ENCODE measurements around the gene SENP5.
"Not testable (repeated sequence)": the region's sequence is repeated elsewhere in the genome, so short reads cannot be mapped to it uniquely, and the experiment has no call there.

The SENP5 gene

GRCh38 chr3:196844235-196845219 lies 23.2 kb upstream of the SENP5 start:
- H3K36me3 ChIP-seq (ENCODE audit: control insufficient read depth, insufficient read depth, low read length); H3K4me3 ChIP-seq (ENCODE audit: low read length); H3K4me1 ChIP-seq (ENCODE audit: control insufficient read depth, insufficient read depth, low read length); DNase-seq (ENCODE audit: low read depth, low spot score); H3K9me3 ChIP-seq (ENCODE audit: control insufficient read depth, insufficient read depth, low read length); H3K27ac ChIP-seq (ENCODE audit: low read length); H3K27me3 ChIP-seq (ENCODE audit: control insufficient read depth, insufficient read depth, low read length): not testable (repeated sequence)
- WGBS (ENCODE audit: insufficient coverage, insufficient read length) = no CpG with 5 or more reads among the region's 22 CpGs

GRCh38 chr3:196848375-196848774 lies 19.3 kb upstream of the SENP5 start:
- not testable (repeated sequence) for H3K9me3 ChIP-seq (ENCODE audit: control insufficient read depth, insufficient read depth, low read length); H3K27ac ChIP-seq (ENCODE audit: low read length); H3K4me3 ChIP-seq (ENCODE audit: low read length); DNase-seq (ENCODE audit: low read depth, low spot score); H3K36me3 ChIP-seq (ENCODE audit: control insufficient read depth, insufficient read depth, low read length); H3K4me1 ChIP-seq (ENCODE audit: control insufficient read depth, insufficient read depth, low read length); H3K27me3 ChIP-seq (ENCODE audit: control insufficient read depth, insufficient read depth, low read length)
- no CpG with 5 or more reads among the region's 4 CpGs for WGBS (ENCODE audit: insufficient coverage, insufficient read length)

DNA sequence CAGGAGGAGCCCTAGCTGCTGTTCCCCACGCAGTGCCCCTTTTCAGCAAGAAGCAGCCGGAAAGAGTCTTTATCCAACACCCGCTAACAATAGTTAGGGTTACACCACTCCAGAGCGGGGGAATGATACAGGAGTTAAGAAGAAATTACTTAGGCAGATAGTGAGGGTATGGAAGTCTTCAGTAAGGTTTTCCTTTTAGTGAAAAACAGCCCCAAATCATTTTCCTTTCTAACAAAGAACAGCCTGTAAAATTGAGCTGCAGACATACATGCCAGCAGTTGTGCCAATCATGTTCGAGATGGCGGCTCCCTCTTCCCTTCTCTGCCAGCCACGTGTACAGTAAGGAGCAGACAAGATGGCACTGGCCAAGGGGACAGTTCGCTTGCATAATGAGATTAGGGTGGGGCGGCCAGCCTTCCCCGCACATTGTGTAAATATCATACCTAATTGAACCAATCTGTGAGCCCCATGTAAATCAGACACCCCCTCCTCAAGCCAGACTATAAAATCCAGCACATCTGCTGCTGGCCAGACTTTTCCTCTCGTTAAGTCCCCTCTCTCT lies 18.5 kb upstream of the SENP5 start:
- no CpG with 5 or more reads among the region's 11 CpGs for WGBS (ENCODE audit: insufficient coverage, insufficient read length)
- no peak for DNase-seq (ENCODE audit: low read depth, low spot score)
- no peaks in the 10 kb centered on the region for H3K27me3 ChIP-seq (ENCODE audit: control insufficient read depth, insufficient read depth, low read length)
- H3K27ac ChIP-seq (ENCODE audit: low read length) = no peak overlapping the region
- no peaks in the 10 kb centered on the region for H3K4me1 ChIP-seq (ENCODE audit: control insufficient read depth, insufficient read depth, low read length)
- H3K4me3 ChIP-seq (ENCODE audit: low read length) = no peak overlapping the region
- H3K36me3 ChIP-seq (ENCODE audit: control insufficient read depth, insufficient read depth, low read length) = no peaks in the 10 kb centered on the region
- peaks cover 3% of the 10 kb centered on the region for H3K9me3 ChIP-seq (ENCODE audit: control insufficient read depth, insufficient read depth, low read length)

DNA sequence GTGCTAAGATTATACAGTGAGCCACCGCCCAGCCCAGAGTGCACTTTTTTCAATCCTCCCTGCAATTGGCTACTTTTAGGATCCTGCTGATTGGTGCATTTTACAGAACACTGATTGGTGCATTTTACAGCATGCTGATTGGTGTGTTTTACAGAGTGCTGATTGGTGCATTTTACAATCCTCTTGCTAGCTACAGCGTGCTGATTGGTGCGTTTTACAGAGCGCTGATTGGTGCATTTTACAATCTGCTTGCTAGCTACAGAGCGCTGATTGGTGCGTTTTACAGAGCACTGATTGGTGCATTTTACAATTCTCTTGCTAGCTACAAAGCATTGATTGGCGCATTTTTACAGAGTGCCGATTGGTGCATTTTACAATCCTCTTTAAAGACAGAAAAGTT lies 4.7 kb upstream of the SENP5 start:
- WGBS (ENCODE audit: insufficient coverage, insufficient read length) = no CpG with 5 or more reads among the region's 8 CpGs
- not testable (repeated sequence) for H3K27me3 ChIP-seq (ENCODE audit: control insufficient read depth, insufficient read depth, low read length); H3K9me3 ChIP-seq (ENCODE audit: control insufficient read depth, insufficient read depth, low read length); H3K36me3 ChIP-seq (ENCODE audit: control insufficient read depth, insufficient read depth, low read length); H3K27ac ChIP-seq (ENCODE audit: low read length); DNase-seq (ENCODE audit: low read depth, low spot score); H3K4me3 ChIP-seq (ENCODE audit: low read length); H3K4me1 ChIP-seq (ENCODE audit: control insufficient read depth, insufficient read depth, low read length)

DNA sequence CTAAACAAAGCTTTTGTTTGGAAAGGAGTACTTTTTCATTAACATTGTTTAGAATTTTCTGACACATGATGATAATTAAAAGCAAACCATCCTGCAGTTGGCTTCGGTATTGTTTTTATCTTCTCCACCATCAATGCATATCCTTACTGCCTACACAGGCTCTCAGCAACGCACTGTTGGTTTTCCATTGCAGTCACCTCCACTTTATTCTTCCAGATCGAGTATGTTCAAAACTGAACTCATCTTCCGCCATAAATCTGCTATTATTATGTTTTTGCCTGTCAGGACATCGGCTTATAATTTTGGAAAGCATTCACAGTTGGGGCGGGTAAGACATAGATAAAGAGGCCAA lies 589 bp upstream of the SENP5 start:
- no CpG with 5 or more reads among the region's 6 CpGs for WGBS (ENCODE audit: insufficient coverage, insufficient read length)
- DNase-seq (ENCODE audit: low read depth, low spot score) = no peak
- Histone ChIP-seq H3K4me1 (ENCODE audit: control insufficient read depth, insufficient read depth, low read length) (no peaks in the 10 kb centered on the region), H3K27ac (ENCODE audit: low read length) (no peak overlapping the region), H3K9me3 (ENCODE audit: control insufficient read depth, insufficient read depth, low read length) (no peaks in the 10 kb centered on the region), H3K27me3 (ENCODE audit: control insufficient read depth, insufficient read depth, low read length) (no peaks in the 10 kb centered on the region), H3K4me3 (ENCODE audit: low read length) (peak overlapping the region; percentile 98; the same call in 1 of the 2 replicates), H3K36me3 (ENCODE audit: control insufficient read depth, insufficient read depth, low read length) (no peaks in the 10 kb centered on the region)

GRCh38 chr3:196868297-196868661 lies 559 bp downstream of the SENP5 start:
- H3K36me3 ChIP-seq (ENCODE audit: control insufficient read depth, insufficient read depth, low read length) = no peaks in the 10 kb centered on the region
- no CpG with 5 or more reads among the region's 29 CpGs for WGBS (ENCODE audit: insufficient coverage, insufficient read length)
- DNase-seq (ENCODE audit: low read depth, low spot score) = no peak
- H3K9me3 ChIP-seq (ENCODE audit: control insufficient read depth, insufficient read depth, low read length) = no peaks in the 10 kb centered on the region
- no peak overlapping the region for H3K27ac ChIP-seq (ENCODE audit: low read length)
- H3K4me3 ChIP-seq (ENCODE audit: low read length) = peak overlapping the region; percentile 98
- no peaks in the 10 kb centered on the region for H3K27me3 ChIP-seq (ENCODE audit: control insufficient read depth, insufficient read depth, low read length)
- H3K4me1 ChIP-seq (ENCODE audit: control insufficient read depth, insufficient read depth, low read length) = no peaks in the 10 kb centered on the region

GRCh38 chr3:196872316-196872715 lies 4.6 kb downstream of the SENP5 start:
- WGBS (ENCODE audit: insufficient coverage, insufficient read length) = no CpG with 5 or more reads among the region's 4 CpGs
- H3K4me1 ChIP-seq (ENCODE audit: control insufficient read depth, insufficient read depth, low read length) = no peaks in the 10 kb centered on the region
- no peak for DNase-seq (ENCODE audit: low read depth, low spot score)

DNA sequence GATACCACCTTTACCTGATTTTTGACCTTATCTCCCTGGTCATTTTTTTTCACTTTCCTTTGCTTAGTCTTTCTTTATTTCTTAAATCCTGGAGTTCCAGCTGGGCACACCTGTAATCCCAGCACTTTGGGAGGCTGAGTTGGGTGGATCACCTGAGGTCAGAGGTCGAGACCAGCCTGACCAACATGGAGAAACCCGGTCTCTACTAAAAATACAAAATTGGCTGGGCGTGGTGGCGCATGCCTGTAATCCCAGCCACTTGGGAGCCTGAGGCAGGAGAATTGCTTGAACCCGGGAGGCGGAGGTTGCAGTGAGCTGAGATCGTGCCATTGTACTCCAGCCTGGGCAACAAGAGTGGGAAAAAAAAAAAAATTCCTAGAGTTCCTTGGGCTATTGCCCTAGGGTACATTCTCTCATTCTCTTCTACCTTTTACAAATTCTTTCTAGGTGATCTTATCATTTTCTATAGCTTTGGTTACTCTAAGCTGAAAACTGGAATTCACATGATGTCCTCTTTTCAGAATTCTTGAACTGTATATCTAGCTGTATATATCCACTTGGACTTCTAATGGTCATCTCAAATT lies 6.9 kb downstream of the SENP5 start:
- not testable (repeated sequence) for H3K4me3 ChIP-seq (ENCODE audit: low read length); DNase-seq (ENCODE audit: low read depth, low spot score); H3K36me3 ChIP-seq (ENCODE audit: control insufficient read depth, insufficient read depth, low read length); H3K27me3 ChIP-seq (ENCODE audit: control insufficient read depth, insufficient read depth, low read length); H3K4me1 ChIP-seq (ENCODE audit: control insufficient read depth, insufficient read depth, low read length); H3K9me3 ChIP-seq (ENCODE audit: control insufficient read depth, insufficient read depth, low read length); H3K27ac ChIP-seq (ENCODE audit: low read length)
- WGBS (ENCODE audit: insufficient coverage, insufficient read length) = no CpG with 5 or more reads among the region's 7 CpGs

More at GRCh38 chr3:196872316-196872715, 4.6 kb downstream of the SENP5 start:
- Histone ChIP-seq H3K27me3 (ENCODE audit: control insufficient read depth, insufficient read depth, low read length) (no peaks in the 10 kb centered on the region), H3K9me3 (ENCODE audit: control insufficient read depth, insufficient read depth, low read length) (no peaks in the 10 kb centered on the region), H3K27ac (ENCODE audit: low read length) (no peak overlapping the region), H3K4me3 (ENCODE audit: low read length) (no peak overlapping the region), H3K36me3 (ENCODE audit: control insufficient read depth, insufficient read depth, low read length) (no peaks in the 10 kb centered on the region)

GRCh38 chr3:196875258-196875657 lies 7.5 kb downstream of the SENP5 start:
- Histone ChIP-seq H3K4me1 (ENCODE audit: control insufficient read depth, insufficient read depth, low read length) (no peaks in the 10 kb centered on the region), H3K27ac (ENCODE audit: low read length) (no peak overlapping the region), H3K4me3 (ENCODE audit: low read length) (no peak overlapping the region), H3K27me3 (ENCODE audit: control insufficient read depth, insufficient read depth, low read length) (no peaks in the 10 kb centered on the region), H3K9me3 (ENCODE audit: control insufficient read depth, insufficient read depth, low read length) (no peaks in the 10 kb centered on the region), H3K36me3 (ENCODE audit: control insufficient read depth, insufficient read depth, low read length) (no peaks in the 10 kb centered on the region)
- DNase-seq (ENCODE audit: low read depth, low spot score) = no peak
- no CpG with 5 or more reads among the region's 2 CpGs for WGBS (ENCODE audit: insufficient coverage, insufficient read length)

DNA sequence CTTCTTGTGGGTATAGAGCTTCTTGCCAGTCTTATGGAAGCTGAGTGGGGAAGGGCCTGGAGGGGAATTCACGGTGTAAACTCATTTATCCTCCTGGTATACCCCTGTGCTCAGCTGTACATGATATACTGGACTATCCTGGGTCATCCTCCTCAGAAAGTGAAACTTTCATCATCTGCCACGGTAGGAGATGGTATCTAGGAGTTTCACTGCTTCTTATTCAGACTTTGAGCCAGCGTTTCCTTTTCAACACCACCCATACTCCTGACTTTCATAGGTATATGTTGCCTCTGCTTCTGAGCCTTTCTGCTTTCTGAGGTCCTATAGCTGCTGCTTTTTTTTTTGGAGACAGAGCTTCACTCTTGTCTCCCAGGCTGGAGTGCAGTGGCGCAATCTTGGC lies 15.6 kb downstream of the SENP5 start:
- no peaks in the 10 kb centered on the region for H3K9me3 ChIP-seq (ENCODE audit: control insufficient read depth, insufficient read depth, low read length)
- H3K27ac ChIP-seq (ENCODE audit: low read length) = no peak overlapping the region
- no CpG with 5 or more reads among the region's 4 CpGs for WGBS (ENCODE audit: insufficient coverage, insufficient read length)
- no peak overlapping the region for H3K4me3 ChIP-seq (ENCODE audit: low read length)
- H3K27me3 ChIP-seq (ENCODE audit: control insufficient read depth, insufficient read depth, low read length) = no peaks in the 10 kb centered on the region
- H3K4me1 ChIP-seq (ENCODE audit: control insufficient read depth, insufficient read depth, low read length) = no peaks in the 10 kb centered on the region
- DNase-seq (ENCODE audit: low read depth, low spot score) = no peak
- H3K36me3 ChIP-seq (ENCODE audit: control insufficient read depth, insufficient read depth, low read length) = no peaks in the 10 kb centered on the region
